HepG2 (cell line): ENCODE results near the gene UST. TPM values are rescaled to one million over a fixed set of nuclear protein-coding genes. Genes with fewer than 3 reads are reported as not detected.

Experiments used
- FOXA3 ChIP-seq: IDR thresholded peaks from 2 replicates; pipeline ENCODE4 v1.6.1; 2016; ENCODE audit warnings: missing genetic modification reagents, missing compliant biosample characterization
- FOXJ3 ChIP-seq: sonication (generic); formaldehyde crosslinking; IDR thresholded peaks from 2 replicates; pipeline ENCODE4 v1.4.0; 2020; ENCODE audit warnings: missing genetic modification reagents, mild to moderate bottlenecking, borderline replicate concordance
- JUN ChIP-seq: sonication (generic); formaldehyde crosslinking; IDR thresholded peaks from 2 replicates; pipeline ENCODE4 v1.4.0; 2020; ENCODE audit warnings: mild to moderate bottlenecking, missing genetic modification reagents
- ZBTB40 ChIP-seq, 2 experiments: fragments of 450-650 bp in 1 of 2; sonication (generic) in 1 of 2; formaldehyde crosslinking in 1 of 2; IDR thresholded peaks; 2 replicates each; pipeline versions ENCODE4 v1.6.1 to v1.8.0; 2016 to 2022; ENCODE audit warnings: antibody characterized with exemption in 1 of 2, mild to moderate bottlenecking in 1 of 2, missing genetic modification reagents in 1 of 2
- ZNF570 ChIP-seq: sonication (generic); formaldehyde crosslinking; IDR thresholded peaks from 2 replicates; pipeline ENCODE4 v1.4.0; 2020; ENCODE audit warnings: mild to moderate bottlenecking, missing genetic modification reagents, borderline replicate concordance
- ZNF776 ChIP-seq: sonication (generic); formaldehyde crosslinking; IDR thresholded peaks from 2 replicates; pipeline ENCODE4 v1.4.0; 2020; ENCODE audit warnings: mild to moderate bottlenecking, missing genetic modification reagents
- polyA plus RNA-seq, 8 experiments: library from polyadenylated mRNA; depleted of rRNA in 3 of 8; stranded (reverse) in 7 of 8; unstranded in 1 of 8; fragments of >200 nt; fragmentation: Illumina TruSeq in 4 of 8; extraction: Trizol in 4 of 8; gene quantifications; 2 replicates each; pipeline versions ENCODE4 v1.2.1 to v1.2.3, GENCODE V29; 2011 to 2016; ENCODE audit warnings: low read depth in 4 of 8, missing spikeins in 1 of 8, mixed read lengths in 1 of 8; ENCODE audit not compliant: insufficient read depth in 1 of 8
- total RNA-seq, 5 experiments: library from RNA; depleted of rRNA; stranded (reverse); fragments of >200 nt; fragmentation: Illumina TruSeq; extraction: Trizol; gene quantifications; 2 replicates each; pipeline ENCODE4 v1.2.3, GENCODE V29; 2016; ENCODE audit warnings: low read depth in 1 of 5
- TF ChIP-seq, protein P1 (sequence below): sonication (generic); formaldehyde crosslinking; conservative IDR thresholded peaks from 2 replicates; pipeline ENCODE4 v1.4.0; 2020; ENCODE audit warnings: mild to moderate bottlenecking, missing genetic modification reagents, moderate library complexity
- TF ChIP-seq, protein P2 (sequence below): IDR thresholded peaks from 2 replicates; pipeline ENCODE4 v1.4.0; 2020; ENCODE audit warnings: mild to moderate bottlenecking, missing genetic modification reagents

The UST gene
- total and polyA plus RNA-seq, 2 of the 13 experiments (the other 11 are each of a cell fraction or from before 2014, with no cell fraction given) = 0.27 TPM; not detected in 1

- TF ChIP-seq ZBTB40 (IDR thresholded peaks at IDR 0.05) = no peak
- no peak for TF ChIP-seq ZBTB40 (CRISPR knock-in tag; IDR thresholded peaks at IDR 0.05)
- no peak for TF ChIP-seq ZNF776
- no peak for TF ChIP-seq JUN (CRISPR knock-in tag)
- TF ChIP-seq, protein P1, sequence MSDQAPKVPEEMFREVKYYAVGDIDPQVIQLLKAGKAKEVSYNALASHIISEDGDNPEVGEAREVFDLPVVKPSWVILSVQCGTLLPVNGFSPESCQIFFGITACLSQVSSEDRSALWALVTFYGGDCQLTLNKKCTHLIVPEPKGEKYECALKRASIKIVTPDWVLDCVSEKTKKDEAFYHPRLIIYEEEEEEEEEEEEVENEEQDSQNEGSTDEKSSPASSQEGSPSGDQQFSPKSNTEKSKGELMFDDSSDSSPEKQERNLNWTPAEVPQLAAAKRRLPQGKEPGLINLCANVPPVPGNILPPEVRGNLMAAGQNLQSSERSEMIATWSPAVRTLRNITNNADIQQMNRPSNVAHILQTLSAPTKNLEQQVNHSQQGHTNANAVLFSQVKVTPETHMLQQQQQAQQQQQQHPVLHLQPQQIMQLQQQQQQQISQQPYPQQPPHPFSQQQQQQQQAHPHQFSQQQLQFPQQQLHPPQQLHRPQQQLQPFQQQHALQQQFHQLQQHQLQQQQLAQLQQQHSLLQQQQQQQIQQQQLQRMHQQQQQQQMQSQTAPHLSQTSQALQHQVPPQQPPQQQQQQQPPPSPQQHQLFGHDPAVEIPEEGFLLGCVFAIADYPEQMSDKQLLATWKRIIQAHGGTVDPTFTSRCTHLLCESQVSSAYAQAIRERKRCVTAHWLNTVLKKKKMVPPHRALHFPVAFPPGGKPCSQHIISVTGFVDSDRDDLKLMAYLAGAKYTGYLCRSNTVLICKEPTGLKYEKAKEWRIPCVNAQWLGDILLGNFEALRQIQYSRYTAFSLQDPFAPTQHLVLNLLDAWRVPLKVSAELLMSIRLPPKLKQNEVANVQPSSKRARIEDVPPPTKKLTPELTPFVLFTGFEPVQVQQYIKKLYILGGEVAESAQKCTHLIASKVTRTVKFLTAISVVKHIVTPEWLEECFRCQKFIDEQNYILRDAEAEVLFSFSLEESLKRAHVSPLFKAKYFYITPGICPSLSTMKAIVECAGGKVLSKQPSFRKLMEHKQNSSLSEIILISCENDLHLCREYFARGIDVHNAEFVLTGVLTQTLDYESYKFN (CRISPR knock-in tag) = 0 out of 2 replicates have a peak, but pooled peaks have one; percentile 22
- peak; percentile 68 for TF ChIP-seq FOXA3
- TF ChIP-seq FOXJ3 = no peak
- TF ChIP-seq, protein P2, sequence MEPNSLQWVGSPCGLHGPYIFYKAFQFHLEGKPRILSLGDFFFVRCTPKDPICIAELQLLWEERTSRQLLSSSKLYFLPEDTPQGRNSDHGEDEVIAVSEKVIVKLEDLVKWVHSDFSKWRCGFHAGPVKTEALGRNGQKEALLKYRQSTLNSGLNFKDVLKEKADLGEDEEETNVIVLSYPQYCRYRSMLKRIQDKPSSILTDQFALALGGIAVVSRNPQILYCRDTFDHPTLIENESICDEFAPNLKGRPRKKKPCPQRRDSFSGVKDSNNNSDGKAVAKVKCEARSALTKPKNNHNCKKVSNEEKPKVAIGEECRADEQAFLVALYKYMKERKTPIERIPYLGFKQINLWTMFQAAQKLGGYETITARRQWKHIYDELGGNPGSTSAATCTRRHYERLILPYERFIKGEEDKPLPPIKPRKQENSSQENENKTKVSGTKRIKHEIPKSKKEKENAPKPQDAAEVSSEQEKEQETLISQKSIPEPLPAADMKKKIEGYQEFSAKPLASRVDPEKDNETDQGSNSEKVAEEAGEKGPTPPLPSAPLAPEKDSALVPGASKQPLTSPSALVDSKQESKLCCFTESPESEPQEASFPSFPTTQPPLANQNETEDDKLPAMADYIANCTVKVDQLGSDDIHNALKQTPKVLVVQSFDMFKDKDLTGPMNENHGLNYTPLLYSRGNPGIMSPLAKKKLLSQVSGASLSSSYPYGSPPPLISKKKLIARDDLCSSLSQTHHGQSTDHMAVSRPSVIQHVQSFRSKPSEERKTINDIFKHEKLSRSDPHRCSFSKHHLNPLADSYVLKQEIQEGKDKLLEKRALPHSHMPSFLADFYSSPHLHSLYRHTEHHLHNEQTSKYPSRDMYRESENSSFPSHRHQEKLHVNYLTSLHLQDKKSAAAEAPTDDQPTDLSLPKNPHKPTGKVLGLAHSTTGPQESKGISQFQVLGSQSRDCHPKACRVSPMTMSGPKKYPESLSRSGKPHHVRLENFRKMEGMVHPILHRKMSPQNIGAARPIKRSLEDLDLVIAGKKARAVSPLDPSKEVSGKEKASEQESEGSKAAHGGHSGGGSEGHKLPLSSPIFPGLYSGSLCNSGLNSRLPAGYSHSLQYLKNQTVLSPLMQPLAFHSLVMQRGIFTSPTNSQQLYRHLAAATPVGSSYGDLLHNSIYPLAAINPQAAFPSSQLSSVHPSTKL (CRISPR knock-in tag) = peak; percentile 77
- no peak for TF ChIP-seq ZNF570
These were observed 282.1 kb downstream of the UST start (continued) for GRCh38 chr6:149028767-149029405.
